Neural cell (in vitro differentiated cells): ENCODE results near the gene SBK1.

Source experiments
- CTCF ChIP-seq: fragments of 450-650 bp; IDR thresholded peaks from 2 replicates; pipeline ENCODE4 v1.5.1; 2014; ENCODE audit warnings: antibody characterized with exemption, mild to moderate bottlenecking, moderate library complexity; ENCODE audit not compliant: poor library complexity, severe bottlenecking
- EP300 ChIP-seq: fragments of 450-650 bp; conservative IDR thresholded peaks from 2 replicates; pipeline ENCODE4 v1.6.1; 2014; ENCODE audit warnings: antibody characterized with exemption, mild to moderate bottlenecking, moderate library complexity; ENCODE audit not compliant: poor library complexity, severe bottlenecking
- POLR2AphosphoS5 ChIP-seq: IDR thresholded peaks from 2 replicates; pipeline ENCODE4 v1.6.1; 2012

DNA sequence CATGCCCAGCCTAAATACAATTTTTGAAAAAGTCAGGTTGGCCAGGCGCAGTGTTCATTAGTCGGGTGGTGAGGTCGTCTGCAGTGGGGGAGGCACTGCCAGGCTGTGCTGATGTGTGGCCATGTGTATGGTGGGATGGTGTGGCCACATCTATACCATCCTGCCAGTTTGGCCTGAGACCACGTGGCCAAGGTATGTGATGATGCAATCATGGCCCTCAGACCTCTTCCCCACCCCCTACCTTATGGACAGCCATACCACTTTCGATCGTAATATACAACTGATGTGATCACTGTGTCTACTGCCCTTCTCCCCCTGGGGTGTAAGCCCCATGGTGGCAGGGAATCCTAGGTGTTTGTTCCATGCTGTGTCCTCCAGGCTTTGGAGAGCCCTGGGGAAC is 23.7 kb downstream of the SBK1 start:
- no peak for TF ChIP-seq POLR2AphosphoS5
- TF ChIP-seq CTCF, result no peak
- TF ChIP-seq EP300, result no peak
